Karpas-422 (cell line): ENCODE results near the gene MYF6. TPM values are rescaled to one million over a fixed set of nuclear protein-coding genes. Genes with fewer than 3 reads are reported as not detected.

Source experiments
- DNase-seq: peaks from one replicate; pipeline ENCODE4 v3.0.0-alpha.2; 2015
- H2AFZ ChIP-seq: fragments of 200-600 bp; sonication (generic); 2 replicates; pipeline ENCODE4 v1.6.1; 2014; ENCODE audit warnings: antibody characterized with exemption, low read length, mixed read lengths
- H3K27ac ChIP-seq: fragments of 200-600 bp; sonication (generic); 2 replicates; pipeline ENCODE4 v1.5.1; 2014; ENCODE audit warnings: mild to moderate bottlenecking, low read length, moderate library complexity
- H3K27me3 ChIP-seq: fragments of 200-600 bp; sonication (generic); 2 replicates; pipeline ENCODE4 v1.6.1; 2014; ENCODE audit warnings: low read length, mixed read lengths
- H3K36me3 ChIP-seq: fragments of 200-600 bp; sonication (generic); 2 replicates; pipeline ENCODE4 v1.6.1; 2014; ENCODE audit warnings: low read length, mixed read lengths; ENCODE audit not compliant: insufficient read depth
- H3K4me1 ChIP-seq: fragments of 200-600 bp; sonication (generic); 2 replicates; pipeline ENCODE4 v1.6.1; 2014; ENCODE audit warnings: mild to moderate bottlenecking, low read length, mixed read lengths
- H3K4me2 ChIP-seq: fragments of 200-600 bp; sonication (generic); 2 replicates; pipeline ENCODE4 v1.6.1; 2014; ENCODE audit warnings: low read length, low read depth, mild to moderate bottlenecking; ENCODE audit not compliant: poor library complexity, severe bottlenecking
- H3K4me3 ChIP-seq: fragments of 200-600 bp; sonication (generic); 2 replicates; pipeline ENCODE4 v1.5.1; 2014; ENCODE audit warnings: mild to moderate bottlenecking, antibody characterized with exemption, low read length, mixed read lengths
- H3K79me2 ChIP-seq: fragments of 200-600 bp; sonication (generic); 2 replicates; pipeline ENCODE4 v1.6.1; 2014; ENCODE audit warnings: mild to moderate bottlenecking, low read length, mixed read lengths
- H3K9ac ChIP-seq: fragments of 200-600 bp; sonication (generic); 2 replicates; pipeline ENCODE4 v1.6.0; 2014; ENCODE audit warnings: low read length
- H3K9me2 ChIP-seq: fragments of 200-600 bp; sonication (generic), shearing (Covaris generic); replicated peaks from 2 replicates; pipeline ENCODE4 v1.6.0; 2014; ENCODE audit warnings: mild to moderate bottlenecking, low read length, moderate library complexity; ENCODE audit not compliant: insufficient read depth
- H3K9me3 ChIP-seq: fragments of 300-700, 200-600 bp; sonication (generic); 2 replicates; pipeline ENCODE4 v1.6.1; 2014; ENCODE audit warnings: low read length, mixed read lengths
- H4K20me1 ChIP-seq: fragments of 200-600 bp; sonication (generic); 2 replicates; pipeline ENCODE4 v1.6.1; 2014; ENCODE audit warnings: mild to moderate bottlenecking, antibody characterized with exemption, low read length, low read depth; ENCODE audit not compliant: insufficient read depth
- total RNA-seq: library from RNA; depleted of rRNA; stranded (reverse); fragments of >200 nt; shearing (Covaris generic); gene quantifications from 2 replicates; pipeline ENCODE4 v1.2.3, GENCODE V29; 2014; ENCODE audit warnings: low replicate concordance; rRNA removed

Gene MYF6
- total RNA-seq, 1 experiment from 2014 or later, result not detected

DNA sequence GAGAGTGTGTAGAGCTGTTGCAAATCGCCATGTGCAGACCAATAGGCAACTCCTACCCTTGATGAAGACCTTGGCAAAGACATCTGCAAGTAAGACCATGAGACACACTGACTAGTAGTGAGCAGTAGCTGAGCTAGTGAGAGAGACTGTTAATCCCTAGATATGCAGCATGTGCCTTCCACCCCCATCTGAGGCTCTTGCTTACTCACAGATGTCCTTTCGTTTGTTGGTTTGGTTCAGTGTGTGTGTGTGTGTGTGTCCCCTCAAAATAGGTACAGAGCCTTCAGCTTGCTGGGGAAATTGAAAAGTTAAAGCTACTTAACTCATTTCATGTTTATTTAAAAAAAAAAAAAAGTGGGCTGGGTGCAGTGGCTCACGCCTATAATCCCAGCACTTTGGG lies 46.8 kb downstream of the MYF6 start:
- no peak overlapping the region for H3K4me2 ChIP-seq
- no peaks in the 10 kb centered on the region for H3K79me2 ChIP-seq
- H3K9ac ChIP-seq, result no peak overlapping the region
- H2AFZ ChIP-seq, result no peak overlapping the region
- H3K27me3 ChIP-seq, result no peaks in the 10 kb centered on the region
- H3K9me3 ChIP-seq, result no peaks in the 10 kb centered on the region
- H3K4me3 ChIP-seq, result no peak overlapping the region
- H3K36me3 ChIP-seq, result no peaks in the 10 kb centered on the region
- no peak for DNase-seq
- H3K27ac ChIP-seq, result no peak overlapping the region
- H4K20me1 ChIP-seq, result no peaks in the 10 kb centered on the region
- no peaks in the 10 kb centered on the region for H3K9me2 ChIP-seq
- no peaks in the 10 kb centered on the region for H3K4me1 ChIP-seq

DNA sequence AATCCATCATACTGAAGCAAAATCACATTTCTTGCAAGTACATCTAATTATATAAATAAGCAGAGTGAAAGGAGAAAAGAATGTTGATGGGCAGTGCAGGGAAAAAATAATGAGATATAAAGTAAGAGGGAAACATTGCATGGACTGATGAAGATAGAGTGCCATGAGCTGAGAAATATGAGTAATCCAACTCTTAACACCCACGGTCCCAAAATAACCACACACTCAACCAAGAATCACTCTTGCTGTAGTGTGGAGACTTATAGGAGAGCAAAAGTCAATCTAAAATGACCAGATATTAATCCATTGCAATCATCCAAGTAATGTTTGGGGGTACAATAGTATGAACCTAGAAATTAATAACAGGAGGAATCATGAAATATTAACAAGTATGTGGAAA lies 49.4 kb downstream of the MYF6 start:
- Histone ChIP-seq H3K9me3 (no peaks in the 10 kb centered on the region), H3K4me1 (no peaks in the 10 kb centered on the region), H3K79me2 (no peaks in the 10 kb centered on the region), H4K20me1 (no peaks in the 10 kb centered on the region), H3K9me2 (no peaks in the 10 kb centered on the region), H3K4me3 (no peak overlapping the region), H3K4me2 (no peak overlapping the region), H3K9ac (no peak overlapping the region), H2AFZ (no peak overlapping the region), H3K27ac (no peak overlapping the region), H3K36me3 (no peaks in the 10 kb centered on the region), H3K27me3 (no peaks in the 10 kb centered on the region)
- no peak for DNase-seq

Other genes starting within 250 kb of the MYF6 start
- gene MYF5, start 9.3 kb downstream of the MYF6 start, total RNA-seq, result not detected in 2 replicates
- gene LIN7A, start 230.3 kb downstream of the MYF6 start, total RNA-seq, result 0.04 and 0.15 TPM in 2 replicates